GM18858 (cell line): ENCODE data around the gene PRICKLE3.
"Not testable (repeated sequence)": the region's sequence is repeated elsewhere in the genome, so short reads cannot be mapped to it uniquely, and the experiment has no call there.

Source experiments
- ATAC-seq: cut with Tn5 transposase; IDR thresholded peaks from one replicate; pipeline ENCODE4 v1.9.1; 2021; ENCODE audit not compliant: unreplicated experiment

Gene PRICKLE3

GRCh38 chrX:49161632-49162031, 24.5 kb downstream of the PRICKLE3 start:
- ATAC-seq = no peak

- no peak for ATAC-seq
These were observed 25.3 kb downstream of the PRICKLE3 start for GRCh38 chrX:49160908-49161307.

GRCh38 chrX:49157194-49157593, 29.0 kb downstream of the PRICKLE3 start:
- ATAC-seq = no peak

GRCh38 chrX:49155900-49156837, 30.0 kb downstream of the PRICKLE3 start:
- ATAC-seq = peak; percentile 70

- peak; percentile 14 for ATAC-seq
These were observed 30.8 kb downstream of the PRICKLE3 start for GRCh38 chrX:49155243-49155899.

- ATAC-seq = no peak
These were observed 32.7 kb downstream of the PRICKLE3 start for GRCh38 chrX:49153467-49153866.

GRCh38 chrX:49149291-49149690, 36.9 kb downstream of the PRICKLE3 start:
- ATAC-seq = not testable (repeated sequence)

GRCh38 chrX:49148390-49149100, 37.6 kb downstream of the PRICKLE3 start:
- ATAC-seq = not testable (repeated sequence)

GRCh38 chrX:49147936-49148335, 38.2 kb downstream of the PRICKLE3 start:
- ATAC-seq = no peak

- no peak for ATAC-seq
These were observed 38.9 kb downstream of the PRICKLE3 start for GRCh38 chrX:49147282-49147681.

GRCh38 chrX:49143154-49143553, 43.0 kb downstream of the PRICKLE3 start:
- not testable (repeated sequence) for ATAC-seq

GRCh38 chrX:49142264-49142663, 43.9 kb downstream of the PRICKLE3 start:
- ATAC-seq = not testable (repeated sequence)

- ATAC-seq = no peak
These were observed 46.5 kb downstream of the PRICKLE3 start for GRCh38 chrX:49139713-49140112.

GRCh38 chrX:49137492-49137891, 48.7 kb downstream of the PRICKLE3 start:
- no peak for ATAC-seq

- ATAC-seq = no peak
These were observed 52.4 kb downstream of the PRICKLE3 start for GRCh38 chrX:49133759-49134158.

- not testable (repeated sequence) for ATAC-seq
These were observed 53.9 kb downstream of the PRICKLE3 start for GRCh38 chrX:49132275-49132674.

- no peak for ATAC-seq
These were observed 56.7 kb downstream of the PRICKLE3 start for GRCh38 chrX:49129427-49129826.

GRCh38 chrX:49127742-49128258, 58.4 kb downstream of the PRICKLE3 start:
- ATAC-seq = not testable (repeated sequence)
